ENCODE data around the gene WDR55. TPM values are rescaled to one million over a fixed set of nuclear protein-coding genes. Genes with fewer than 3 reads are reported as not detected.

Gene WDR55
- total and polyA plus RNA-seq, 4 donors, result 10.0 to 18.2 (median 11.7) TPM

DNA sequence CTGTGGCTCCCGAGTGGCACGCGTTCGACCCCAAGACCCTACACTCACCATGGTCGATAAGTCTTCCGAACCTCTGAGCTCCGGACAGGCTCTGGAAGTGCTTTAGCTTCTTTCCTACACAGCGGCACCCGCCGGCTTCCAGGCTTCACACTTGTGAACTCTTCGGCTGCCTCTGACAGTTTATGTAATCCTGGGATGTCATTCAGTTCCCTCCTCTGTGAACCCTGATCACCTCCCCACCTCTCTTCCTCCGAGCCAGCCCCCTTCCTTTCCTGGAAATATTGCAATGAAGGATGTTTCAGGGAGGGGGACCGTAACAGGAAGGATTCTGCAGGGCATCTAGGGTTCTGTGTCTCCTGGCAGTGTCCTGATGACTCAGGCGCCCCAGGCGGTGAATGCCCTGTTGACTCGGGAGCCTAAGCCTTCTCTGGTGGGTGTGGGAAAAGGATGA, 31.7 kb upstream of the WDR55 start, which contains the start of gene CD14 (continued):
- TF ChIP-seq, protein P1, sequence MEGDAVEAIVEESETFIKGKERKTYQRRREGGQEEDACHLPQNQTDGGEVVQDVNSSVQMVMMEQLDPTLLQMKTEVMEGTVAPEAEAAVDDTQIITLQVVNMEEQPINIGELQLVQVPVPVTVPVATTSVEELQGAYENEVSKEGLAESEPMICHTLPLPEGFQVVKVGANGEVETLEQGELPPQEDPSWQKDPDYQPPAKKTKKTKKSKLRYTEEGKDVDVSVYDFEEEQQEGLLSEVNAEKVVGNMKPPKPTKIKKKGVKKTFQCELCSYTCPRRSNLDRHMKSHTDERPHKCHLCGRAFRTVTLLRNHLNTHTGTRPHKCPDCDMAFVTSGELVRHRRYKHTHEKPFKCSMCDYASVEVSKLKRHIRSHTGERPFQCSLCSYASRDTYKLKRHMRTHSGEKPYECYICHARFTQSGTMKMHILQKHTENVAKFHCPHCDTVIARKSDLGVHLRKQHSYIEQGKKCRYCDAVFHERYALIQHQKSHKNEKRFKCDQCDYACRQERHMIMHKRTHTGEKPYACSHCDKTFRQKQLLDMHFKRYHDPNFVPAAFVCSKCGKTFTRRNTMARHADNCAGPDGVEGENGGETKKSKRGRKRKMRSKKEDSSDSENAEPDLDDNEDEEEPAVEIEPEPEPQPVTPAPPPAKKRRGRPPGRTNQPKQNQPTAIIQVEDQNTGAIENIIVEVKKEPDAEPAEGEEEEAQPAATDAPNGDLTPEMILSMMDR (IDR thresholded peaks at IDR 0.05; ENCODE audit: low read depth, low read length, missing input control), result peak; percentile 2

DNA sequence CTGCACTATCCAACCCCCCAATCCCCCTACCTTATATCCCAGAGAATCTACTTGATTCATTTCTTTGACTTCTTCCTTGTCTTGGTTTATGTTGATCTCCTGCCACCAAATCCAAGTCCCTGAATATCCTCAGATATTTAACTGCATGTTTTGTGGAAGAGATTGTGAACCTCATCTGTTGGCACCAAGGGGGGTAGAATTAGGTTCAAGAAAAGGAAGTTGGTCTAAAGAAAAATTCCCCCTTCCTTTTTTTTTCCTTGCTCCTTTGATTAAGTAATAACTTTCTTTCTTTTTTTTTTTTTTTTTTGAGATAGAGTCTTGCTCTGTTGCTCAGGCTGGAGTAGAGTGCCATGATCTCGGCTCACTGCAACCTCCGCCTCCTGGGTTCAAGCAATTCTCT, 31.2 kb upstream of the WDR55 start:
- Histone ChIP-seq H3K9ac (ENCODE audit: low read depth in 1 of 2, low read length in 2 of 2) (peak overlapping the region in 1 of 2 donors; percentile 83), H3K4me3 (ENCODE audit: low read depth in 1 of 3, low read length in 3 of 3) (peak overlapping the region; percentile 66 to 85 (median 71)), H3K36me3 (ENCODE audit: control insufficient read depth in 4 of 4, insufficient read depth in 3 of 4, low read depth in 1 of 4, low read length in 3 of 4) (no peaks in the 10 kb centered on the region), H3K27ac (ENCODE audit: low read depth in 1 of 2, low read length in 2 of 2) (peak overlapping the region; percentile 82 to 90), H3K9me3 (ENCODE audit: control insufficient read depth in 4 of 4, low read length in 3 of 4) (no peaks in the 10 kb centered on the region), H3K4me1 (ENCODE audit: control insufficient read depth in 4 of 4, insufficient read depth in 4 of 4, low read length in 3 of 4) (peaks cover 0 to 23% (median 13%) of the 10 kb centered on the region in 4 donors), H3K27me3 (ENCODE audit: control insufficient read depth in 4 of 4, insufficient read depth in 4 of 4, low read length in 3 of 4) (no peaks in the 10 kb centered on the region)
- TF ChIP-seq HNF4G (IDR thresholded peaks at IDR 0.05) (no peak), HNF4A (conservative IDR thresholded peaks at IDR 0.05) (no peak), RXRA (IDR thresholded peaks at IDR 0.05) (no peak), SP1 (IDR thresholded peaks at IDR 0.05) (no peak), JUND (IDR thresholded peaks at IDR 0.05) (no peak), NR2F2 (IDR thresholded peaks at IDR 0.05) (no peak), YY1 (IDR thresholded peaks at IDR 0.05) (no peak)
- TF ChIP-seq, protein P1 (IDR thresholded peaks at IDR 0.05; ENCODE audit: low read depth, low read length, missing input control), result no peak
- TF ChIP-seq, protein P2, sequence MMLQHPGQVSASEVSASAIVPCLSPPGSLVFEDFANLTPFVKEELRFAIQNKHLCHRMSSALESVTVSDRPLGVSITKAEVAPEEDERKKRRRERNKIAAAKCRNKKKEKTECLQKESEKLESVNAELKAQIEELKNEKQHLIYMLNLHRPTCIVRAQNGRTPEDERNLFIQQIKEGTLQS (IDR thresholded peaks at IDR 0.05), result no peak
- DNase-seq (ENCODE audit: low spot score), result no peak
- 70% methylated on average over 2 of the region's 2 CpGs for WGBS

DNA sequence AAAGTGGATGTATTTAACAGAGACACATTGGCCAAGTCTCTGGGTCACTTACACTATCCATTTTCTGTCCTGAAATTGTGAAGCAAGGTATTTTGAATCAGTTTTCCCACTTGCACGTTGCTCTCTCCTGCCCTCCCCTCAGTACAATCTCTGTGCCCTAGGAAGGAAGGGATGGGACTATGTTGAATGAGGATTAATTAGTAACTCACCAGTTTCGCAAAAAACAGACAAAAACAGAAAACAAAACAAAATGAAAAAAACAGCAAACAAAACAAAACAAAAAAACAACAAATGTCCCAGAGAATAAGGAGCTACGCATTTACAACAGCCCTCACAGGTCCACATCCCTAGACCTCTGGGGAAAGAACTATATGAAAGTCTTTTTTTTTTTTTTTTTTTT, 30.6 kb upstream of the WDR55 start:
- Histone ChIP-seq H3K27me3 (ENCODE audit: control insufficient read depth in 4 of 4, insufficient read depth in 4 of 4, low read length in 3 of 4) (no peaks in the 10 kb centered on the region), H3K9me3 (ENCODE audit: control insufficient read depth in 4 of 4, low read length in 3 of 4) (no peaks in the 10 kb centered on the region), H3K4me1 (ENCODE audit: control insufficient read depth in 4 of 4, insufficient read depth in 4 of 4, low read length in 3 of 4) (peaks cover 0 to 26% (median 14%) of the 10 kb centered on the region in 4 donors), H3K4me3 (ENCODE audit: low read depth in 1 of 3, low read length in 3 of 3) (no peak overlapping the region), H3K36me3 (ENCODE audit: control insufficient read depth in 4 of 4, insufficient read depth in 3 of 4, low read depth in 1 of 4, low read length in 3 of 4) (no peaks in the 10 kb centered on the region), H3K27ac (ENCODE audit: low read depth in 1 of 2, low read length in 2 of 2) (peak overlapping the region; percentile 82 to 90), H3K9ac (ENCODE audit: low read depth in 1 of 2, low read length in 2 of 2) (peak overlapping the region in 1 of 2 donors; percentile 2)
- DNase-seq (ENCODE audit: low spot score), result no peak
- WGBS, result 19% methylated on average over 3 of the region's 3 CpGs
- TF ChIP-seq, protein P1 (IDR thresholded peaks at IDR 0.05; ENCODE audit: low read depth, low read length, missing input control), result no peak
- TF ChIP-seq RXRA (IDR thresholded peaks at IDR 0.05) (peak in 1 of 2 donors; percentile 37), HNF4G (IDR thresholded peaks at IDR 0.05) (no peak), EGR1 (IDR thresholded peaks at IDR 0.05; ENCODE audit: low read depth in 2 of 2) (peak in 1 of 2 donors; percentile 20), FOXA1 (IDR thresholded peaks at IDR 0.05) (no peak), TAF1 (conservative IDR thresholded peaks at IDR 0.05) (no peak), HNF4A (conservative IDR thresholded peaks at IDR 0.05) (peak in 1 of 2 donors; percentile 6), FOXA2 (IDR thresholded peaks at IDR 0.05) (no peak), RAD21 (IDR thresholded peaks at IDR 0.05) (no peak), SP1 (IDR thresholded peaks at IDR 0.05) (peak; percentile 16), GABPA (IDR thresholded peaks at IDR 0.05 in 1 of 2, conservative IDR thresholded peaks at IDR 0.05 in 1 of 2) (no peak), YY1 (IDR thresholded peaks at IDR 0.05) (peak; percentile 23), JUND (IDR thresholded peaks at IDR 0.05) (no peak)
- TF ChIP-seq, protein P3, sequence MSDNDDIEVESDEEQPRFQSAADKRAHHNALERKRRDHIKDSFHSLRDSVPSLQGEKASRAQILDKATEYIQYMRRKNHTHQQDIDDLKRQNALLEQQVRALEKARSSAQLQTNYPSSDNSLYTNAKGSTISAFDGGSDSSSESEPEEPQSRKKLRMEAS (IDR thresholded peaks at IDR 0.05), result no peak
- TF ChIP-seq, protein P2 (IDR thresholded peaks at IDR 0.05), result no peak

Measured in liver (tissue), 9 donors.